RPMI7951 (cell line): Measurements from ENCODE around the gene CYSRT1. TPM values are rescaled to one million over a fixed set of nuclear protein-coding genes. Genes with fewer than 3 reads are reported as not detected.

Experiments
- DNase-seq: peaks from one replicate; pipeline ENCODE4 v3.0.0-alpha.2; 2012; ENCODE audit warnings: low read depth
- total RNA-seq: library from RNA; depleted of rRNA; stranded (reverse); fragments of >200 nt; shearing (Covaris generic); gene quantifications from 2 replicates; pipeline ENCODE4 v1.2.3, GENCODE V29; 2014

CYSRT1 gene
- total RNA-seq, 1 experiment from 2014 or later, result 0.36 TPM

DNA sequence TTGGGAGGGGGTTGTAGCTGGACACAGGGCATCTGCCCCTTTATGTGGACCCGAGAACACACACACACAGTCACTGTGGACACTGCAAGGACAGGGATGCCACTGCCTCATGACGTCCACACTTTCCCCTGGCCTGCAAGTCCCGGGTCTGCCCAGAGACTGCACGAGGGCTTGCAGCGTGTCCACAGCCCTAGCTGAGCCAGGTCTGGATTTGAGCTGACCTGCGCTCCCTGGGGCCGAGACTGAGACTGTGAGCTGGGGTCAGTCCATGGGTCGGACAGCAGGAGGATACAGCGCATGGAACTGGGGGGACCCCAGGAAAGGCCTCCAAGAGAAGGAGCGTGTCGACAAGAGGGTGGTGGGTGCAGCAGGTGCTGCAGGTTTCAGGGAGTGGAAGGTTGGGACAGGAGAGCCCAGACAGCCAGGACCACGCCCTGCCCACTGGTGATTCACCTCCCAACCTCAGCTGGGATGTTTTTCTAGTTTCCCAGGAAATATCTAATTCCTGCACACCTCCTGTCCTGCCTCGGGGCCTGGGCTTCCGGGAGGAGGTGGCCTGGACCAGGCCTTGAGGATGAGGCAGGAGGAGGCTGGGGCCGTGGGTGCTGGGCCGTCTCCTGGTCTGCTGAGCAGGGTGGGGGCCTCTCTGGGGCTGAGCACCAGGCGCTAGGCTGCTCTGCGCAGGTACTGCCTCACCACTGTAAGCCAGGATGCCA lies 1.5 kb downstream of the CYSRT1 start:
- peak; percentile 41 for DNase-seq

DNA sequence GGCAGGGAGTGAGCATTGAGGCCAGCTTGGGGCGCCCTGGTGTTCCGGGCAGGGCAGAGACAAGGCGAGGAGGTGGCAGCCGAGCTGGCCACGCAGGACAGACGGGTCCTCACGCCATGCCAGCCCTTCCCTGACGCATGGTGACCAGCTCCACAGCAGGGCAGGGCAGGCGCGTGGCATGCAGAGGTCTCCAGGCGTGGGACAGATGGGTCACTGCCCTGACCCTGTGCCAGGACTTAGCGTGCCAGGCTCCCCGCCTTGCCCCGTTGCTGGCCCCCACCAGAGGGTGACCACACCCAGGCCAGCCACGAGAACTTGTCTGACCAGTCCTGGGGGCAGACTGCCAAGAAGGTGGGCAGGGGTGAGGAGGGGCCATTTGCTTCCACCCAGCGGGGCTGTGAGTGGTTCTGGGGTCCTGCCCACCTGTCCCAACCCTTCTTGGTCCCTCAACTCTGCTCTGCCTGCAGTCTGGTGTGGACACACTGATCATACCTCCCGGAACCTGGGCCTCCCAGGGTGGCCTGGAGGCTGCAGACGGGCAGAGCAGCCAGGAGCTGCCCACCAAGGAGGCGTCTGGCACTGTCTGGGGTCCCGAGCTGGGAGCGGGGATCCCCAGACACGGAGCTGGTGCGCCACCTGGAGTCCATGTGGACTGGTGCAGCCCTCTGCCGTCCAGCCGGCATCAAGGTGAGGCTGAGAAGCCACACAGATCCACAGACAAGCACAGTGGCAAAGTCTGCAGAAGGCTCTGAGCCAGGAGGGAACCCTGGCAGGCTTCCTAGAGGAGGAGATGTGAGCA lies 2.3 kb downstream of the CYSRT1 start, which contains the start of gene RNF224:
RNF224 (plus strand) TSS at position 449 of the 799 bp plus-strand sequence. CDS start 834 bp downstream, outside the sequence.
- DNase-seq, result peak; percentile 63

DNA sequence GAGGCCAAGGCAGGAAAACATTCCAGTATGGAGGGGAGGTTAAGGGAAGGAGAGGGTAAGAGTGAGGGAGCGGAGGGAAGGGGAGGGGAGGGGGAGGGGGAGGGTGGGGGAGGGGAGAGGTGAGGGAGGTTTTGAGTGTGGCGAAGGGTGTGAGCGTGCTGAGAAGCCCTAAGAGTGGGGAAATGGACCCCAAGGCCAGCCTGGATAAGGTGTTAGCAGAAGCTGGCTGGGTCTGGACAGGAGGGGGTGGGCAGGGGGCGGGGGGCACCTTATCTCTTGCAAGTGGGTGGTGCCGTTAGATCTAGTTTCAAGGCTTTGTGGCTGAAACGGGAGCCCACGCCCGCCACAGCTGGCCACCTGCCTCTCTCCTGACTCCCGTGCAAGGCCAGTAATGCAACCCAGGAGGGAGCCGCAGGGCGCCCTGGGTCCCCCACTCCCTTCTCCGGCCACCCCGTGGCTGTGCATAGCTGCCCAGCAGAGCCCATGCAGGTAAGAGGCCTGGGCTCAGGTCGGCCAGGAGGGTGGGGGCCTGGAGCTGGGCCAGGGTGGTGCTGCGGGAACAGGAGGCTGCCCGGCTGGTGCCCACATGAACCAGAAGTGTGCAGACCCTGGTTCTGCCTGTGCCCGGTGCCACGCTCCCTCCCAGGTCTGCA lies 3.0 kb downstream of the CYSRT1 start:
- DNase-seq, result no peak

DNA sequence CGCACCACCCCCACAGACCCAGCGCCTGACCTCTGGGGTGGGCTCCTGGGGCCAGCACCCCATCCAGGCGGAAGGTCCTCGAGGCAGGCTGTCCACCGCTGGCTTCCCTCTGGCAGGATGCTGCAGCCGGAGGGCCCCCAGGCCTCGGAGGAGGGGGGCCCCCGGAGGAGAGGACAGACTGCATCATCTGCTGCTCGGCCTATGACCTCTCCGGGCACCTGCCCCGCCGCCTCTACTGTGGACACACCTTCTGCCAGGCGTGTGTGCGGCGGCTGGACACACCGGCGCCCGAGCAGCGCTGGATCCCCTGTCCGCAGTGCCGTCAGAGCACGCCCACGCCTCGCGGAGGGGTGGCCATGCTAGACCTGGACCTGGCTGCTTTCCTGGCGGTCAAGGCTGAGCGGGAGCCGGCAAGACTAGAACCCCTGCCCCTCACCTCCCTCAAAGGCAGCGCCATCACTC lies 3.6 kb downstream of the CYSRT1 start:
- no peak for DNase-seq

DNA sequence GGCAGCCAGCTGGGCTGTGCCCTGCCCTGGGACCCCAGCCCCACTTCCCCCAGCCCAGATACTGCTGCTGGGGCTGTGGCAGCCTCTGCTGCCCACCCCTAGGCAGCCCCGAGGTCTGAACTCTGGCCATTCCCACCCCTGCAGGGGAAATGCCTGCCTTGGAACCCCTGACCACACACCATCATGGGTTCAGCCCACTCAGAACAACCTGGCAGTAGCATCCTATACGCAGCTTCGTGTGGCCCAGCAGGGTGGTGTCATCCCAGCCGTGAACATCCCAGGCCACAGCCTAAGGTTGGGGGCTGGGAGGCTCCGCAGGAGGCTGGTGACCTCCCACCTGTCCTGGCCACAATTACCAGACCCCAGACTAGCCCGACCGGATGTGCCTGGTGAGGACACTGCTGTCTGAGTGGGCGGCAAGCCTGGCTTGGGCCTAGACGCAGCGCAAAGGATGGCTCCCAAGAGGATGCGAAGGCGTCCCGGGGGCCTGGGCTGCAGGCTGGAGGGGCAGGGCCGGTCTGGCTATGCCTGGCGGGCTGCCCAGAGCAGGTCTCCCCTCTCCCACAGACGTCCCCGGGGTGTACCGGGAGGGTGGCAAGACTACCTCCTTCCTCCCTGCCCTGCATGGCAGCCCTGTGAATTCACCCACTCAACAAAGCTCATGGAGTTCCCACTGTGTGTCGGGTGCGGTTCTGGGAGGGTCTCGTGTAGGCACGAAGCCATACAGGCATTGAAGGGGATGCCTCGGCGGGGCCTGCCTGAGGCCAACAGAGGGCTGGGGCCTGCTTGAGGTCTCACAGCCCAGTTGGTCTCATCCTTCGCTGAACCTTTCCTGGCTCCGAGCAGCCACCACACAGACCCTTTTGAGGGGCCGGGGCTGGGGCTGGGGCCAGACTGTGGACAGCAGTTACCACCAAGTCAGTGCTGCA lies 4.3 kb downstream of the CYSRT1 start:
- no peak for DNase-seq

DNA sequence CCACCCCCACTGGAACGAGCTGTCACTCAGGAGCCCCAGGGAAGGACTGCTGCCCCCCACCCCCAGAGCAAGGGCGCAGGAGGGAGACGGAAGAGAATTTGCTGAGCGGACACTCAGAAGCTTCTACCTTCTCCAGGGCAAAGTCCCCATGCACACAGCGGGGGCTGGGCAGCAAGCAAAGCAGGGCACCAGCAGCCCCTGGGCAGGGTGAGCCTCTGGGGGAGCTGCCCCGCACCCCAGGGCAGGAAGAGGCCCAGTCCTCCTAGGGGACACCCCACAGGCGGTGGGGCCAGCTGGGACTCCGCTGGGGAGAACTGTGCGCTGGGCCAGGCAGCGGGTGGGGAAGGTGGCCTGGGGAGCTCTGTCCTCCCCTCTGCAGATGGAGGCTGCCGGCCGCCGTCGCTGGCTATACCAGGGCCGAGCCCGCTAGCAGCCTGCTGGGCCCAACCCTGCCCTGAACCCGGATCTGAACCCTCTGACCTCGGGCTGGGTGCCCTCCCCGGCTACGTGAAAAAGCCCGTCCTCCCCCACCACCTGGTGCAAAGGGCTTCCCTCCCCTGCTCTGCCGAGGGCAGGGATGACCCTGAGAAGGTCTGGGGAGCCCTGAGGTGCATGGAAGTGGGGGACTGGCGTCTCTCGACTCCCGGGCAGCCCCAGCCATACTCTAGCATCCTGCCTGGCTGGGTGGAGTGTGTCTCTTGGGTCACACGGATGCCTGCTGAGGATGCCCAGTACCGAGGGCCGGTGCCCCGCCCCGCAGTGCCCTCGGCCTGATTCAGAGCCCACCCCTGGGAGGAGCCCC lies 5.1 kb downstream of the CYSRT1 start:
- no peak for DNase-seq

DNA sequence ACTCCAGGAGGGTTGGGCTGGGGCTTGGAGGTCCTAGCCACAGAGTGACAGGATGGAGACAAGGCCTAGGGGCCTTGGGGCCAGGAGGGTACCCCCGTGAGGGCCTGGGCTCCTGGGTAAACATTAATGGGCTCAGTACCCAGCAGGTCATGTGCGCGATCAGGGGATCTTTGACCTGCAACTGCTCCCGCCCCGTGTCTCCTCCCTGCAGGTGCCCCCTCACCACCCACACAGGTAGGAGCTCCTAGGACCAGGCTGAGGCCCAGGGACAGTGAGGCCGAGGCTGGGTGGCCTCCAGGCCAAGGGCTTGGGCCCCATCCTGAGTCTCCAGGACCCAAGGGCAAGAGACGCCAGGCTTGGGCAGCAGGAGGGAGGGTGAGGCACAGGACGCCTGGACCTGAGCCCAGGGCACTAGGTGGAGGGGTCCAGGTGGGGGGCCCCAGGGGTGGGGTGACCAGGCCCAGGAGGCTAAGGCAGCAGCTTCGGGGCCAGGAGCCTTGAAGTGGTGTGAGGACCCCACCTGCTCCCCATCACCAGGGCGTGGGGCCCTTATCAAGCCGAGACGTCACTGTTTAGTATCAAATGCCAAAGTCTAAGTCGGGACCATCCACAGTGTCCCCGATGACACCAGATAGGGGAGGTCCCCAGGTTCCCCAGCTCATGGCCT lies 5.9 kb downstream of the CYSRT1 start, which contains the start of gene SLC34A3:
SLC34A3 (plus strand) TSS at position 197 of the 667 bp plus-strand sequence. CDS start 802 bp downstream, outside the sequence.
- DNase-seq, result no peak

DNA sequence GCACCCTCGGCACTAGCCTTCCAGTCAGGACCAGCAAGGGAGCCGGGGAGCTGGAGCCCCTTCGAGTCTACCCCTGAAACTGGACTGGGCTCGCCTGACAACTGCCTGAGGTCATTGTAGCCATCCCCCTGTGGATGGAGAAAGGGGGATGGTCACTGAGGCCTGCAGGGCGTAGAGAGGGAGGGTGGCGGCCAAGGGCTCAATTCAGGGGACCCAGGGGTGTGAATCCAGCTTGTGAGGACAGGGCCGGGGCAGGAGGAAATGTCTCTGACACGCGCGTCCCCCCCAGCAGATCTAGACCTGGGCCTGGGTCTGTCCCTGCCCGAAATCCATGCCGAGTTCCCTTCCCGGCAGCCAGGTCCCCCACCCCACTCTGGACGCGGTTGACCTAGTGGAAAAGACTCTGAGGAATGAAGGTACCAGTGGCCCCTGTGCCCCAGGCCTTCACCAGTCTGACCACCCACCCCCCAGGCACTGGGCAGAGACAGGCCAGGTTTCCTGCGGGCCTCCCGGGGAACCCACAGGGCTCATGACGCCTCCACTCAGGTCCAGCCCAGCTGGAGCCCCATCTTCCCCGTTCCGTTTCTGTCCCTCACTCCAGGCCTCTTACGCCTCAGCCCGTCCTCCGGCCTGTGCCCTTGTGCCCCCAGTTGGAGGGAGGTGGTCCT lies 6.5 kb downstream of the CYSRT1 start:
- no peak for DNase-seq

DNA sequence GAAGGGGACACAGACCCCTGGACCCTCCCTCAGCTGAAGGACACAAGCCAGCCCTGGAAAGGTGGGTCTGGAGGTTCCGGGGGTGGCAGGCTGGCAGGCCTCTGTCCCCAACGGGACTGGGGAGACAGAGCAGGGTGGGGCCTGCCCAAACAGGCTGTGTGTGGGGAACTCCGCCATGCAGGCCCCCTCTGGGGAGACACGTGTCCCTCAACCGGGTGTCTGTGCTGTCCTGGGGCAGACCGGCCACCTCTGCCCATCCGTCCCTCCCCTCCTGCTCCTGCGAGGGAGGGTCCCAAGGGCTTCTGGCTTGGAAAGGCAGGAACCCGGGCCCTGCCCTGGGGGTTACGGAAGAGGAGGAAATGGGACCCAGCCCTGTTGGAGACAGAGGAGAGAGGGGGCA lies 7.1 kb downstream of the CYSRT1 start:
- no peak for DNase-seq

DNA sequence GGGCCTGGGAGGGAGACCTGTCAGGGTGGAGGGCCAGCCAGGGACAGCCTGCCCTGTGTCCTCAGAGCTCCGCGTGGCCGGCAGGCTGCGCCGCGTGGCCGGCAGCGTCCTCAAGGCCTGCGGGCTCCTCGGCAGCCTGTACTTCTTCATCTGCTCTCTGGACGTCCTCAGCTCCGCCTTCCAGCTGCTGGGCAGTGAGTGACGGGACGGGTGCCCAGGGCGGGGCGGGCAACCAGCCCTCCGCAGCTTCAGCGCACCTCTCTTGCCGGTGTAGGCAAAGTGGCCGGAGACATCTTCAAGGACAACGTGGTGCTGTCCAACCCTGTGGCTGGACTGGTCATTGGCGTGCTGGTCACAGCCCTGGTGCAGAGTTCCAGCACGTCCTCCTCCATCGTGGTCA lies 7.5 kb downstream of the CYSRT1 start:
- no peak for DNase-seq

DNA sequence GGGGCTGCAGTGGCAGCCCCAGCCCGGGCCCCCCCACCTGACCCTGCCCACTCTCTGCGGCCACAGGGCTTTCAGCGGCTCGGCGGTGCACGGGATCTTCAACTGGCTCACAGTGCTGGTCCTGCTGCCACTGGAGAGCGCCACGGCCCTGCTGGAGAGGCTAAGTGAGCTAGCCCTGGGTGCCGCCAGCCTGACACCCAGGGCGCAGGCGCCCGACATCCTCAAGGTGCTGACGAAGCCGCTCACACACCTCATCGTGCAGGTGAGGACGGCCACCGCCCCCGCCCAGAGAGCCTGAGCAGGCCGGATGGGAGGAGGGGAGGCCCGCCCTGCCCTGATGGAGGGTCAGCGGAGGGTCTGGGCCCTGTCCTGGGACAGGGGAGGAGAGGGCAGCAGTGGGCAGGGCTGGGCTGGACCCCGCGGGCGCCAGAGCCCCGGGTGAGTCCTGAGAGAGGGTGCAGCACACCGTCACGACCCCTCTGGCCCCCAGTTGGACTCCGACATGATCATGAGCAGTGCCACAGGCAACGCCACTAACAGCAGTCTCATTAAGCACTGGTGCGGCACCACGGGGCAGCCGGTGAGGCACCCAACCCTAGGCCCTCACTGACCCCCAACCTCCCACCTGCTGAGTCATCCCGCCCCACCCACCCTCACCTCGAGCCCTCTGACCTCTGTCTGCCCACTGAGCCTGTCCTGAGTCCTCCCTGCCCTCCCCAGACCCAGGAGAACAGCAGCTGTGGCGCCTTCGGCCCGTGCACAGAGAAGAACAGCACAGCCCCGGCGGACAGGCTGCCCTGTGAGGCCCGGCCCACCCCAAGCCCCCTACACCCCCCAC lies 8.4 kb downstream of the CYSRT1 start:
- no peak for DNase-seq

DNA sequence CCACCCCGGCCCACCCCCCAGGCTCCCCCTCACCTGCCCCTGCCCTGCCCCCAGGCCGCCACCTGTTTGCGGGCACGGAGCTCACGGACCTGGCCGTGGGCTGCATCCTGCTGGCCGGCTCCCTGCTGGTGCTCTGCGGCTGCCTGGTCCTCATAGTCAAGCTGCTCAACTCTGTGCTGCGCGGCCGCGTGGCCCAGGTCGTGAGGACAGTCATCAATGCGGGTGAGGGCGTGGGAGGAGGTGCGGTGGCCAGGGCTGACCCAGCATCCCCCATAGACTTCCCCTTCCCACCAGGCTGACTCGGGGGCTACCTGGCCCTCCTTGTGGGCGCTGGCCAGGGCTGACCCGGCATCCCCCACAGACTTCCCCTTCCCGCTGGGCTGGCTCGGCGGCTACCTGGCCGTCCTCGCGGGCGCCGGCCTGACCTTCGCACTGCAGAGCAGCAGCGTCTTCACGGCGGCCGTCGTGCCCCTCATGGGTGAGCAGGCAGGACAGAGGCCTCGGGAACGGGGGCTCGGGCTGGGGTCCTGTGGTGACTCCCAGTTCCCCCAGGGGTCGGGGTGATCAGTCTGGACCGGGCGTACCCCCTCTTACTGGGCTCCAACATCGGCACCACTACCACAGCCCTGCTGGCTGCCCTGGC lies 9.2 kb downstream of the CYSRT1 start:
- DNase-seq, result no peak

DNA sequence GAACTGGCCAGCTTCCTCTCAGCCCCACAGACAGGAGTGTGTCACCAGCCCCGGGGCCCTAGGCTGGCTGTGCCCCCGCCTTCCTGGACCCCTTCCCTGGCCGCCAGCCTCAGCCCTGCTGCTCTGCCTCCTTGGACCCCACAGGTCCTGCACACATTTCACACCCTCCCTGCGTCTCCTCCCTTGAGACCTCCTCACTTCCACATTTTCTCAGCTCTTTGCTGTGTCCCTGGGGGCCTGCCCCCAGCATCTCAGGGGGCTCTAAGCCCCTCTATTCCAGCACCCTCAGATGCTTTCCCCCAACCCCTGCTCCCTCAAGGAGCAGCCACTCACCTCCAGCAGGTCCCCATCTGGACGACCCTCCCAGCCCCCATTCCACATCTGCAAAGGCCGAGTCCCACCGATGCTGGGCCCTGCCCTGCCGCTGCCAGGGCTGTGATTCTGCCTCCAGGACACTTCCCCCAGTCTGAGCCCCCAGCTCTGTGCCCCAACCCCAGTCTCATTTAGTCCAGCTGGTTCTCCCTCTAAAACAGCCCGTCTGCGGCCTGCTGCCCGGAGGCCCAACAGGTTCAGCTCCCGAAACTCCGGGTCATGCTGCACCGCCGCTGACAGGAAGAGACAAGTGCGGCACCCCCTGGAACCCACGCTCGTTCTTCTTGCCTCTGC lies 9.9 kb downstream of the CYSRT1 start:
- no peak for DNase-seq

DNA sequence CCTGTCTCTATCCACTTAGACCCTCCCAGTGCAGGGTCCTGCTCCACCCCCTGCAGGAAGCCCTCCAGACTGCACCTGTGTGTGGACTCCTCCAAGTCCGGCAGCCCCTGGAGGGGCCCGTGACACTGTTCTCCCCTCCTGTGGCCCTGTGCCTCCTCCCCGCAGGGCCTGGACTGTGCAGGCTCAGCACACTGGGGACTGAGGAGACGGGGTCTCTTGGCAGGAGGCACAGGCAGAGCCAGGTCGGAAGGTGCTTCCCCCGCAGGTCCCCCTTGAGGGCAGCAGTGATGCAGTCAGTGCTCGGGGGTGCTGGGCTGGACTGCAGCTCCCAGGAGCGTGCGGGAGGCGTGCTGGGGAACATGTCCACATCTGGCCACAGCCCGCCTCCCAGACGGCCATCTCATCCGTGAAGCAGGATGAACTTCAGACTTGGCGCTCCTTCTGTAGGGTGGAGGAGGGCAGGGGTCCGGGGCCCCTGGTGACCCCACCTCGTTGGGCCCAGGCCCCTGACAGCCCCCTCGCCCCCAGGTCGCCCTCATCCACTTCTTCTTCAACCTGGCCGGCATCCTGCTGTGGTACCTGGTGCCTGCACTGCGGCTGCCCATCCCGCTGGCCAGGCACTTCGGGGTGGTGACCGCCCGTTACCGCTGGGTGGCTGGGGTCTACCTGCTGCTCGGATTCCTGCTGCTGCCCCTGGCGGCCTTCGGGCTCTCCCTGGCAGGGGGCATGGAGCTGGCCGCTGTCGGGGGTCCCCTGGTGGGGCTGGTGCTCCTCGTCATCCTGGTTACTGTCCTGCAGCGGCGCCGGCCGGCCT lies 10.7 kb downstream of the CYSRT1 start:
- no peak for DNase-seq

DNA sequence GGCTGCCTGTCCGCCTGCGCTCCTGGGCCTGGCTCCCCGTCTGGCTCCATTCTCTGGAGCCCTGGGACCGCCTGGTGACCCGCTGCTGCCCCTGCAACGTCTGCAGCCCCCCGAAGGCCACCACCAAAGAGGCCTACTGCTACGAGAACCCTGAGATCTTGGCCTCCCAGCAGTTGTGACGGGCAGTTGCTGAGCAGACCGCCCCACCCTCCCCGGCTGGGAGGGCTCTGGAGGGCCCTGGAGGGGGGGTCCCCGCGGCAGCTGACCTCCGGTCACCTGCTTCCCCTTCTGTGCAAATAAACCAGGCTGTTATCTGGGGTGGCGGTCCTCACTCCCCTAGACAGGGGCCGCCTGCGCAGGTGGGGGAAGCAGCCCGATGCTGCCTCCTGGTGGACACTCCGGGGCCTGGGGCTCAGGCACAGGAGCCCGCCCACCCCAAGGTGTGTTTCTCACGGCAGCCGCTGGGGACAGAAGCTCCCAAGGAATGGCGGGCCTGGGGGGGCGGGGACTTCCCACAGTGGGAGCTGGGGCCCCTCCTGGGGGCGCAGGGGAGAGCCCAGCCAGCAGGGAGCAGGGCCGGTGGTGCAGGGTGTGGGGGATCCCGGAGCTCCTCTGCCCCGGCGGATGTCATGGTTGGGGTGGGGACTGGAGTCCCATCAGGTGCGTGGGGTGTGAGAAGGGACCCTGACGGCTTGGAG lies 11.4 kb downstream of the CYSRT1 start:
- DNase-seq, result peak; percentile 58

DNA sequence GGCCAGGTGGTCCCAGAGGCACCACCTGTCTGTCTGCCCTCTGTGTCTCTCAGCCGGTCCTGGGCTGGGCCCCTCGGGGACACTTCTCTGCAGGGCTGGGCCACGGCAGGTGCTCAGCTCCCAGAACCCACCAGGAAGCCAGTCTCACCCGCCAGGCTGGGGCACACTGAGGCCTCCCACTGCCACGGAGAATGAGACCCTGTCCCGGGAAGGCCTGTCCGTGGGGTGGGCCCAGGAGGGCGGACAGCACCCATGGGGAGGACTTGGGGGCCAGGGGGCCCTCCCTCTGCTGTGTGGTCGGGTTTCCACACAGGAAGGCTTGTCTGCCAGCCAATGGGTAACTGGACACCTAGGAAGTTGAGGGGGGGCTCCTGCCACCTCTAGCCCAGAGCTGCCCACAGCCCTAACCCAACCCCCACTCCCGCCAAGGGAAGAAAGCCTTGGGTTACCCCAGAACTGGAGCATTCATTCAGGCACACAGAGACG lies 12.0 kb downstream of the CYSRT1 start:
- DNase-seq, result no peak
